NCI-H524 (cell line): ENCODE measurements around the gene PHF14.

ENCODE experiments used
- DNase-seq, 2 experiments: peaks; one replicate each; lab custom pipeline; 2025; lab: John Stamatoyannopoulos, UW

The PHF14 gene

DNA sequence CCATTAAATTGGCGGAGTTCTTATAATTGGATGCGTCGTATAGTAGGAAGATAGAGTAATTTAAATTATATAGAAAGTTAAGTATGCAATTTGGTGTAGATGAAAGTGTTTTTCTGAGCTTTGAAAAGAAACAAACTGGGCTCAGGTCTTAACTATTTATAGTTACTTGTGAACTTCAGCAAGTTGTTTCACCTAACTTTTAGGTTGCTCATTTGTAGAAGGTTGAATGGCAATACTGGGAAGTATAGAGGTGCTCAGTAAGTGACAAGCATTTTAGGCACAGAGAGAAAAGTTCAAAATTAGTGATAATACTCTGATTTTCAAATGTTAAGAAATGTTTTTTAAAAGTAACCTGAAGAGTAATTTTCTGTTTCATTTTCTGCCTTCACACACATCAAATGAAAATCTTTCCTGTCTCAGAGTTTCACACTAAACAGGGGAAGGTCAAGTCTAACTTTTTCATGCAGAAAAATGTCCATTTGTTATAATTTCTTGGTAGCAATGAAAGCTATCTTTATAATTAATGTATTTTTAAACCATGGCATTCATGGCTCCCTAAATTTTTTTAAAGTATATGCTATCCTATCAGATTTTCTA, 146.5 kb downstream of the PHF14 start:
- DNase-seq = no peak

DNA sequence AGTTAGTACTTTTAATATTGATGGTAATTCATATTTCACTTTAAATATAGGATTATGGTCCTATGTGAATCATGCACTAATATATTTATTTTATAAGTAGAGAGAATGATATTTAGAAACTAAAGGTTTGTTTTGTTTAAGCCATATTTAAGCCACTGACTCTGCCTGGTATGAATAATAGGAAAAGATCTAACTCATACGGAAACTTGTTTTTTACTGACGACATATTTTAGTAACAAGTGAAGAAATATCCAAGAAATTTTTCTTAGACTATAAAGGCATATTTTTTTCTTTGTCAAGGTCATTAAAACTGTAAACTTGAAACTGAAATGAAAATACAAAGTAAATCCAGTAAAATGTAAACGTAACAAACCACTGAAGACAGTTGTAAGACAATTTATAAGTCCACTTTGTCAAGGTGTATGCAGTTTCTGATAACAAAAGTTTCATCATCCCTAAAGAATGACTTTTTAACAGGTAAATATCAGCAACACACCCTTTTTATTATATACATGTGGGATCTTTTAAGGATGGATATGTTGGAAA, 147.1 kb downstream of the PHF14 start:
- DNase-seq = no peak

GRCh38 chr7:11124856-11125559, 151.3 kb downstream of the PHF14 start:
- DNase-seq = no peak

DNA sequence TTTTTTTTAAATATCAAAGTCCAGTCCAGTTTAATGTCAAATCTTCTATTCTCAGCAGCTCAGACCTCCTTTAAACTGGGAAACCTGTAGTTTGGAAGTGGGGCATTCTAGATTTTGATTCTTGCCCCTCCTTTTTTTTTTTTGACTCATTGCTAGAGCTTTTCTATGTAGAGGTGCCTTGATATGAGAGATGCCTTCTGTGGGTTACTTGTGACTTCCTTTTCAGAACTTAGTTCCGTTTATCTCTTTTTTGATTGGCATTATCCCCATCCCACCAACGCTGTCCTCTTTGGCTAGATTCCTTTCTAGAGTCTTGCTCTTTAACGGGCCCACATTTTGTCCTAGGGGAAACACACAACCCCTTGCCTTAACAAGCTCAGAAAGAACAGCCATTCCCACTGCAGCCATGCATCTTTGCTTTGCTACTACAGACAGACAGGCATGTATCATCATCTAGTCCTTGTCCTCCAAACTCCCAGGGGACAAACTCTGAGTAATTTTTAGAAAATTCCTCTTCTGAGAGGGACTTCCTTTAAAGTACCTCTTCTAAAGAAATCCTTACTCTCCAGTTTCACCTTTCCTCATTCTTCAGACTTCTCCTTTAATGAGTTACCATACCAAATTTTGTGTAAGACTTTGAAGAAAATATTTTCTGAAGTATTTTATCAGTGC, 153.6 kb downstream of the PHF14 start:
- no peak for DNase-seq

- no peak for DNase-seq
Measured at GRCh38 chr7:11127988-11128387, 154.3 kb downstream of the PHF14 start.

DNA sequence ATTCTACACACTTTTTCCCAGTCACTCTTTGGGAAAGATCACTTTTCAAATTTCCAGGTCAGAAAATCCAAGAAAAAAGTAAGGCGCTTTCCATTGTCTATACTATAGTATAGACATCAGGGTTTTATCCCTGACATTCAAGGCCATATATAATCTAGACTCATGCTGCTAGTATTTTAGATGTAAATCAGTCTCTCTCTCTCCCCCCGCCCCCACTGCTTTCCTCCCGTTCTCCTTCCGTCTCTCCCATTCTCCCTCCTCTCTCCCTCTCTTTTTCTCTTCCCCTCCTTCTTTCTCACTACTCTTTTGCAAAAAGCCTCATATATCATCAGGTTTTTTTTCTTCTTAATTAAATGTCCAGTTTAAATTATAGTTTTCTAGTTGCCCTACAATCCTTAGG, 154.8 kb downstream of the PHF14 start:
- DNase-seq = no peak

DNA sequence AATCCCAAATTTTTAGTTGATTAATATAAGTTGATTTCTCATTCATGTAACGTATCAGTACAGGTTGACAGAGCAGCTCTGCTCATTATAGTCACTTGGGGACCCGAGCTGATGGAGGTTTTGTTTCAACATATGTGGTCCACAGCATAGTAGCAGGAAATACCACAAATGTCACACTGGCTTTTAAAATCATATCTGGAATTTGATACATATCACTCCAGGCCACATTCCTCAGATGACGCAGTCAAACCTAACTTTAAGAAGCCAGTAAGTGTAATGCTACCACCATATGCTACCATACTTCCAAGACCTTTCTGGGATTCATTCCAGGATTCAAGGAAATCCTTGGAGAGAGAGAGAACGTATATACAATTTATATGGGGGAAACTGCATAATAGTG, 156.3 kb downstream of the PHF14 start:
- DNase-seq = peak; percentile 65 to 91

DNA sequence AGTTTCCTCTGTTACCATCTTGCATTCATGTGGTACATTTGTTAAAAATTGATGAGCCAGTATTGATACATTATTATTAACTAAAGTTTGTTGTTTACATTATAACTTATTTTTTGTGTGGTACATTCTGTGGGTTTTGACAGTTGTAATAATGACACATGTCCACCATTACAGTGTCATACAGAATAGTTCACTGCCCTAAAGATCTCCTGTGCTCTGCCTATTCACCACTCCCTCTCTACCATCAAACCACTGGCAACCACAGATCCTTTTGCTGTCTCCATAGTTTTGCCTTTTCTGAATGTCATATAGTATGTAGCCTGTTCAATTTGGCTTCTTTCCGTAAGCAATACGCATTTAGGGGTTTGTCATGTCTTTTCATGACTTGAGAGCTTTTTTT, 156.9 kb downstream of the PHF14 start:
- DNase-seq = no peak

- DNase-seq = no peak
Measured at GRCh38 chr7:11133436-11133959, 159.8 kb downstream of the PHF14 start.

GRCh38 chr7:11135573-11135972, 161.9 kb downstream of the PHF14 start:
- DNase-seq = no peak

- DNase-seq = no peak
Measured at GRCh38 chr7:11141541-11141940, 167.9 kb downstream of the PHF14 start.

- DNase-seq = no peak
Measured at GRCh38 chr7:11153694-11154093, 180.0 kb downstream of the PHF14 start.

- DNase-seq = no peak
Measured at GRCh38 chr7:11155883-11156282, 182.2 kb downstream of the PHF14 start.

DNA sequence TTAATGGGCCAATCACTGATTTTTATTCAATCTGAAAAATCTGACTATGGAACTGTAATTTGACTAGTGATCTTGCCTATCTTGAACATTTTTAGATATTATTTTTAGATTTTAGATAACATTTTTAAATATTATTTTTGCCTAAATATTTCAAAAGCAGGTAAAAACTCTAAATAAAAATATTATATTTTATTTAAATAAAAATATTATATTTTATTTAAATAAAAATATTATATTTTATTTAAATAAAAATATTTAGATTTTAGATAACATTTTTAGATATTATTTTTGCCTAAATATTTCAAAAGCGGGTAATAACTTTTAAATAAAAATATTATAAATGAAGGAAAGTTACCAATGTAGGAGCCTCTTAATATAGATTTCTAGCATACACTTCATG, 187.8 kb downstream of the PHF14 start:
- DNase-seq = no peak

DNA sequence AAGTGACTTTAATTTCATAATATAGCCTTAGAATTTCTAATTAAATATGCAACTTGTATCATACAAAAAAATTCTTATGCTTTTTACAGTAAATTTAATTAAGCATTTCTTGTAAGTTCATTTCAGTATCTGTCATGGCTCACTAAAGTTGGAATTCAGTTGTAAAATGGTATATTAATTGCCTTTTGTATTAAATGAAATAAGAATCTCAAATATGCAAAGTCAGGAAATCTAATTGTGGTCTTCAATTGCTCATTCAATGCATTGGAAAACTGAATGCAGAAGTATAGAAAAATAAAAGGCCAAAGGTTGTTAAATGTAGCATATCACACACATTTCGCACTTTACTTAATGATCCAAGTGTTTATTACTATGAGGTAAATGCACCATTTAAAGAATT, 189.5 kb downstream of the PHF14 start:
- DNase-seq = no peak

DNA sequence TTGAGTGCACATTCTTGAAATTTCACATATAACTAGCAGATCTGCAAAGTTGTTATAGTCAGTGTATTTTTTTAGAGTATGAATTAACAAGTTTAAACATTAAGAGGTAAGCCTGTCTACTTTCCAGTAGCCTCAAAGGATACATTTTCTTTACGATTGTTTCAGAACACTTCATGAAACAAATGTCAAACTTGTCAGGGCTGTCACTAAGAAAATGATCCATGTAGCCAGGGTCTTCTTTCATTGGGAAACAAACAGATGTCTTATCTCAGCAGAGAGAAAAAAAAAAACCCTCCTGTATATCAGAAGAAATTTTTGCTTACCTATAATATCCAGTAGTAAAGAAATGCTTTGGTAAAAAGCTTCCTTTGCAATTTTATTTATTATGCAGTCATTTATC, 192.4 kb downstream of the PHF14 start:
- peak in 1 of 2 experiments; percentile 22 for DNase-seq

DNA sequence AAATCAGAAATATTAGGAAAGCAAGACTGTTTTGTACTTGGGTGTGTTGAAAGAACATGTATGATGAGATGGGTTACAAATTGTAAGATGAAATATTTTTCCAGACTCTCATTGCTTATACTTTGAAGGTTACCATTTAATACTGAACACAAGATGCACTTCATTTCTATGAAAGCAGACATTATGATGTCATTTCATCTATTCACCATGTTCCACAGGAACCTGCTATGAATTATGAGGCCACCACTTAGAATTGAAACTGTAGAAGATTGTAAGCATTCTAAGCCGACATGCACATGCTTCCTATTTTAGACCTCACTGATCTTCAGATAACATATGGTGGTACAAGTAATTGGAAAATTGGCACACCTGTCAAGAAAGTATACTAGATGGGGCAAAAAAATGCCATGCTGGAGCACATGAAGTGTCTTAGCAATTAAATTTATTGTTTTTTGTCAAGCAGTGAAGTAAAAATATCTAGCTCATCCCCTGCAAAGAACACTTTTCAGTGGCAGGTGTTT, 195.0 kb downstream of the PHF14 start:
- peak; percentile 50 to 88 for DNase-seq

GRCh38 chr7:11170175-11170574, 196.5 kb downstream of the PHF14 start:
- peak; percentile 16 to 67 for DNase-seq

DNA sequence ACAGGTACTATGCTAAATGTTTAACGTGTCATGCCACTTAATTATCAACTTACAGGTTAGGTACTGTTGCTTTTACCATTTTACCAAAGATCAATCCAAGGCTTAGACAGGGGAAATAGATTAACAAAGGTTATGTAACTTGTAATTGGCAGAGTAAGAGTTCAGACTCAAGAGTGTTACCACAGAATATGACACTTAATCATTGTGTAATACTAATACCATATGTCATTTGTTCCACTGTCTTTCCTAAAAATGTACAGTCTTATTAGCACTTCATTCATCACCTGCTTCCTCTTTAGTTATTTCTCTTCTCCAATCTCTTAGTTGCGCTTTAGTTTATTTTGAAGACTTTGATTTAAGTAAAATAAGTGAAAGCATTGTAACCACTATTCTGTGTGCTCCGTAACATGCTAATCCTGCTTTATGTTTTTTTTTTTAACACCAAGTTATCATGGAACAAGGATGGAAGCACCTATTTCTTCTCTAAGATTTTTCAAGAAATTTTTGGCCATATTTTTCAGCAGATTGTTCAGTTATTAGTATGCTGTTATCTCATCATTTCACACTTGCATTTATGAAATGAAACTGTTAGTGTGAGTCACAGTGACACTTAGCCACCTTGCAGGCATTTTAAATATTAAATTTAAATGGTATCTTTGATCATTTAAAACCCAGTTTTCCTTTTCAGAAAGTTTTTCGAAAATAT, 197.3 kb downstream of the PHF14 start:
- peak in 1 of 2 experiments; percentile 53 for DNase-seq

DNA sequence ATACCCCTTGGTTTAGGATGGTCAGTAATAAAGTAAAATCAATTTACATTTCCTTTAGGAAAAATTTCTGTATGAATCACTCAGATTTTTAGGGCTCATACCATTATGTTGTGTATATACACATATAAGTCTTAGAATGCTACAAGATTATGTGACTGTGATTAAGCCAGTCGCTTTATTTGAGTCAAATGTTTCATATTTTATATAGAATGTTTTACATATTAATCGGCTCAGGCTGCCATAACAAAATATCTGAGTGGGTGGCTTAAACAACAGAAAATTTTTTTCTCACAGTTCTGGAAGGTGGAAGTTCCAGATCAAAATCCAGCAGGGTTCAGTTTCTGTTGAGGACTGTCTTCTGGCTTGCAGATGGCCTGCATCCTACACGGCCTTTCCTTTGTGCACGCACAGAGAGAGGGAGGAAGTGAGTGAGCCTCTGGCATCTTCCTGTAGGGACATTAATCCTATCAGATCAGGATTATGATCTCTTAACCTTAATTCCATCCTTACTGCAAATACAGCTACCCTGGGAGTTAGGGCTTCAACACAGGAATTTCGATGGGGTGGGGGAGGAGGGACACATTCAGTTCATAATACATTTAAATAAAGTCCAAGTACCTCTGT, 198.0 kb downstream of the PHF14 start:
- peak; percentile 54 to 81 for DNase-seq

DNA sequence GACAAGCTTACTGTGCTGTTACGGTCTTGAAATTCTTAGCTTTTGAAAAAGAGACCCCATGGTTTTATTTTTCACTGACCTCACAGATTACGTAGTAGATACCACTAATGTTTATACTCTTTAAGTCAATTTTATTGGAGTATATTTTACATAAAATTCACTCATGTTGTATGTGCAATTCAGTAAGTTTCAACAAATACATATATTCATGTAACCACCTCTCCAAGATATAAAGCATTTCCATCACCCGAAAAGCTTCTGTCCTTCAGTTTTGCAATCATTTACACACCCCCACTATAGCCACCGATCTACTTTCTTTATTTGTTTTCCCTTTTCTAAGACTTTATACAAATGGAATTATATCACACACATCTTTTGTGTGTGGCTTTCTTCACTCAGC, 199.2 kb downstream of the PHF14 start:
- no peak for DNase-seq

GRCh38 chr7:11175371-11175770, 201.7 kb downstream of the PHF14 start:
- no peak for DNase-seq
